Activated naive CD4-positive, alpha-beta T cell treated with anti-CD3 and anti-CD28 coated beads, Interleukin-2, amount 50 U/mL, for 24 hours (primary cell): ENCODE results near the gene CDH22.

ENCODE experiments used
- H3K27ac Mint-ChIP-seq: one replicate; pipeline ENCODE4 v1.8.0; 2021; ENCODE audit warnings: mild to moderate bottlenecking, mixed read lengths
- H3K27me3 Mint-ChIP-seq: one replicate; pipeline ENCODE4 v1.8.0; 2021; ENCODE audit warnings: mixed read lengths
- H3K36me3 Mint-ChIP-seq: one replicate; pipeline ENCODE4 v1.8.0; 2021; ENCODE audit warnings: mixed read lengths
- H3K4me1 Mint-ChIP-seq: one replicate; pipeline ENCODE4 v1.8.0; 2021; ENCODE audit warnings: mixed read lengths
- H3K4me3 Mint-ChIP-seq: one replicate; pipeline ENCODE4 v1.8.0; 2021; ENCODE audit warnings: mild to moderate bottlenecking, mixed read lengths
- H3K9me3 Mint-ChIP-seq: one replicate; pipeline ENCODE4 v1.8.0; 2021; ENCODE audit warnings: mixed read lengths

CDH22 gene

DNA sequence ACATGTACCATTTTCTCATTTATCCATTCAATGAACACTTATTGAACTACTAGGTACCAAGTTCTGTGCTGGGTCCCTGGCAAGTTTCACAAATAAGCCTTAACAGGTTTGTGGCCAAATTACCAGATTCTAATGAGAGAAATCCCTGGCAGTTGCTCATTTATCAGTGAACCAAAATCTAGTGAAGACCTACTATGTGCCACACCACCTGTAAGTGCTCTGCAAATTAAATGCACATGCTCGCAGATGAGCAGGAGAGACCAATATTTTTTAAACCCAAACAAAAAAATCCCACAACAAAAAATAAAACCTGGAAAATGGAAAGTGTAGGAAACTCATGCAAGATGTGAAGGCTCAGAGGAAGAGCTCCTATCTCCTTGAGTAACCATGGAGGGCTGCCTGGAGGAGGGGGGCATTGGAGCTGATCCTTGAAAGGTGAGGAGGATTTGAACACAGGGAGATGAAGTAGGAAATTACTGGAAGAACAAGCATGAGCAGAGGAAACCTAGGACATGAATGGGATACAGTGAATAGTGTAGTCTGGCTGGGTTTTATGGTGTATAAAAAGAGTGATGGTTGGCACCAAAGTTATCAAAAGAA is 48.9 kb downstream of the CDH22 start:
- H3K36me3 Mint-ChIP-seq: no peaks in the 10 kb centered on the region
- H3K27ac Mint-ChIP-seq: no peak overlapping the region
- no peak overlapping the region for H3K4me3 Mint-ChIP-seq
- no peaks in the 10 kb centered on the region for H3K9me3 Mint-ChIP-seq
- peaks cover 11% of the 10 kb centered on the region for H3K27me3 Mint-ChIP-seq
- H3K4me1 Mint-ChIP-seq: no peaks in the 10 kb centered on the region

DNA sequence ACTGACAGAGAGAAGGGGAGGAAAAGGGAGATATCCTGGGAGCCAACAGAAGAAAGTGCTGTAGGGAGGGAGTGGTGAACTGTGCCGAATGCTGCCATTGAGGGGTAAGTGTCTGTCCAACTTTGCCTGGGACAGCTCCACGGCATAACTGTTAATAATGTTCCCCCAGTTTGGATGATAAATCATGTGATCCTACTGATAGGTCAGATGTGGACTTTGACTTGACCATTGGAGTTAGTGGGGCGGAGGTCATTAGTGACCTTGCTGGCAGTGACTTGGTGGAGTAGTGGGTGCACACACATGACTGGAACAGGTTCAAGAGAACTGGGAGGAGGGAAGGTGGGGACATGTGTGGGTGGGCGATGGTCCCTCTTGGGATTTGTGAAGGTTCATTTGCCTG is 50.4 kb downstream of the CDH22 start:
- Mint-ChIP-seq H3K9me3 (no peaks in the 10 kb centered on the region), H3K36me3 (no peaks in the 10 kb centered on the region), H3K4me1 (no peaks in the 10 kb centered on the region), H3K27ac (no peak overlapping the region), H3K4me3 (no peak overlapping the region), H3K27me3 (peaks cover 14% of the 10 kb centered on the region)

DNA sequence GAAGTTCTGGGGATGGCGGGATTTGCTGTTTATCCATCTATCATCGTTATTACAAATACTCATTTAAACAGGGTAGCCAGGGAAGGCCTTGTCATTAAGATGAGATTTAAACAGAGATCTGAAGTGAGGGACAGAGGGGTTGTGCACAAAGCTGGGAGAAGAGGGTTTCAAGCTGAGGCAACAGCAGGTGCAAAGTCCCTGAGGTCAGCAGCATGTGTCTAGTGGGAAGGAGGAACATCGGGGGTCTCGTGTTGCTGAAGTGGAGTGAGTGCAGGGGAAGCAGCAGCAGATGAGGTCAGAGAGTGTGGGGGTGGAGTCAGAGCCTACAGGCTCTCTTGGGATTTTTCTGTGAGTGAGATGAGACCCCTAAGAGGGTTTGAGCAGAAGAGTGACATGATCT is 52.0 kb downstream of the CDH22 start:
- Mint-ChIP-seq H3K27me3 (peaks cover 27% of the 10 kb centered on the region), H3K4me3 (no peak overlapping the region), H3K9me3 (no peaks in the 10 kb centered on the region), H3K27ac (no peak overlapping the region), H3K36me3 (no peaks in the 10 kb centered on the region), H3K4me1 (no peaks in the 10 kb centered on the region)

GRCh38 chr20:46255440-46256104 is 52.7 kb downstream of the CDH22 start:
- H3K27ac Mint-ChIP-seq: no peak overlapping the region
- H3K9me3 Mint-ChIP-seq: no peaks in the 10 kb centered on the region
- H3K27me3 Mint-ChIP-seq: peaks cover 30% of the 10 kb centered on the region
- H3K36me3 Mint-ChIP-seq: no peaks in the 10 kb centered on the region
- no peak overlapping the region for H3K4me3 Mint-ChIP-seq
- no peaks in the 10 kb centered on the region for H3K4me1 Mint-ChIP-seq

- H3K9me3 Mint-ChIP-seq: no peaks in the 10 kb centered on the region
- H3K27ac Mint-ChIP-seq: no peak overlapping the region
- H3K4me3 Mint-ChIP-seq: no peak overlapping the region
- H3K36me3 Mint-ChIP-seq: no peaks in the 10 kb centered on the region
- H3K4me1 Mint-ChIP-seq: no peaks in the 10 kb centered on the region
- H3K27me3 Mint-ChIP-seq: peaks cover 46% of the 10 kb centered on the region
These were observed 54.9 kb downstream of the CDH22 start for GRCh38 chr20:46253391-46253790.

- Mint-ChIP-seq H3K4me3 (no peak overlapping the region), H3K9me3 (no peaks in the 10 kb centered on the region), H3K36me3 (no peaks in the 10 kb centered on the region), H3K27me3 (peaks cover 50% of the 10 kb centered on the region), H3K4me1 (no peaks in the 10 kb centered on the region), H3K27ac (no peak overlapping the region)
These were observed 55.8 kb downstream of the CDH22 start for GRCh38 chr20:46252352-46253091.

GRCh38 chr20:46251211-46251673 is 57.1 kb downstream of the CDH22 start:
- Mint-ChIP-seq H3K9me3 (no peaks in the 10 kb centered on the region), H3K27me3 (peaks cover 56% of the 10 kb centered on the region)

DNA sequence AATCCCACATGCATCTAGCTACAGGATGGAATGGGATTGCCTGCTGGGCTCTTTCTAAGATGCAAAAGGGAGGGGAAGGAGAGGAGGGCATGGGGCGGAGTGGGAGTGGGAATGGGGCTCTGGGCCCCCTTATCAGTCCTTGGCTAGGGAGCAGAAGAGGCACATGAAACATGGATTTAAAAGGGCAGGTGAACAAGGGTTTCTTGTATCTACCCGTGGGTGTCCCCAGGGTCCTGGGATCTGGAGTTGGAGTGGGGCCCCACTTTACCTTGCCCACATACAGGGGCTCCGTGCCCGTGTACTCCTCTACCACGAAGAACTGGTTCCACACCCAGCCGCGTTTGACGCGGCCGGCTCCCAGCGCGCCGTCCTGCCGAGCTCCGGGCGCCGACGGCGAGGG is 57.5 kb downstream of the CDH22 start:
- no peaks in the 10 kb centered on the region for H3K36me3 Mint-ChIP-seq
- peaks cover 58% of the 10 kb centered on the region for H3K27me3 Mint-ChIP-seq
- H3K4me1 Mint-ChIP-seq: peaks cover 8% of the 10 kb centered on the region
- H3K27ac Mint-ChIP-seq: no peak overlapping the region
- H3K9me3 Mint-ChIP-seq: no peaks in the 10 kb centered on the region
- H3K4me3 Mint-ChIP-seq: no peak overlapping the region

More at GRCh38 chr20:46251211-46251673, 57.1 kb downstream of the CDH22 start:
- Mint-ChIP-seq H3K4me1 (peaks cover 8% of the 10 kb centered on the region), H3K4me3 (no peak overlapping the region), H3K36me3 (no peaks in the 10 kb centered on the region), H3K27ac (no peak overlapping the region)

DNA sequence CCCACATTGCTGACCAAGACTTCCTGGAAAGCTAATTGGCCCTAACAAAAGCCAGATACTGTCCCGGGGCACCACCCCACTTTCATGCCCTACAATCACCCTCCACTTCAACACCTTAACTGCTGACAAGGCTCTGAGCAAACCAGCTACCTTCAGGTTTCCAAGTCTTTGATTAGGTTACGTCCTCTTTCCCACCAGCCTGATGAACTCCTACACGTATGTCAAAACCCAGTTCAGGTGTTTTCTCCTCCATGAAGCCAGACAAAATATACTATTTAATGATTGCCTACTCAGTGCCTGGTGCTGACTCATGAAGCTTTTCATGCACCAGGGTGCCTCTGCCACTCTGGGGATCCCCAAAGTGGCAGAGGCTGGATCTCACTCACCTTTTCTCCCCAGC is 58.6 kb downstream of the CDH22 start:
- no peak overlapping the region for H3K4me3 Mint-ChIP-seq
- peaks cover 8% of the 10 kb centered on the region for H3K4me1 Mint-ChIP-seq
- no peak overlapping the region for H3K27ac Mint-ChIP-seq
- peaks cover 64% of the 10 kb centered on the region for H3K27me3 Mint-ChIP-seq
- no peaks in the 10 kb centered on the region for H3K9me3 Mint-ChIP-seq
- H3K36me3 Mint-ChIP-seq: no peaks in the 10 kb centered on the region

- Mint-ChIP-seq H3K36me3 (no peaks in the 10 kb centered on the region), H3K4me3 (no peak overlapping the region), H3K27ac (no peak overlapping the region), H3K9me3 (no peaks in the 10 kb centered on the region), H3K4me1 (peaks cover 8% of the 10 kb centered on the region), H3K27me3 (peaks cover 46% of the 10 kb centered on the region)
These were observed 61.7 kb downstream of the CDH22 start for GRCh38 chr20:46246559-46246958.

GRCh38 chr20:46243707-46244628 is 64.3 kb downstream of the CDH22 start:
- H3K9me3 Mint-ChIP-seq: no peaks in the 10 kb centered on the region
- peaks cover 31% of the 10 kb centered on the region for H3K27me3 Mint-ChIP-seq
- H3K4me1 Mint-ChIP-seq: peaks cover 8% of the 10 kb centered on the region
- H3K4me3 Mint-ChIP-seq: no peak overlapping the region
- H3K36me3 Mint-ChIP-seq: no peaks in the 10 kb centered on the region
- H3K27ac Mint-ChIP-seq: no peak overlapping the region

GRCh38 chr20:46242390-46242789 is 65.9 kb downstream of the CDH22 start:
- Mint-ChIP-seq H3K36me3 (no peaks in the 10 kb centered on the region), H3K27ac (no peak overlapping the region), H3K27me3 (peaks cover 22% of the 10 kb centered on the region), H3K4me3 (no peak overlapping the region), H3K9me3 (no peaks in the 10 kb centered on the region), H3K4me1 (peaks cover 8% of the 10 kb centered on the region)

GRCh38 chr20:46240881-46241280 is 67.4 kb downstream of the CDH22 start:
- H3K36me3 Mint-ChIP-seq: no peaks in the 10 kb centered on the region
- H3K4me3 Mint-ChIP-seq: no peak overlapping the region
- peaks cover 17% of the 10 kb centered on the region for H3K27me3 Mint-ChIP-seq
- no peaks in the 10 kb centered on the region for H3K9me3 Mint-ChIP-seq
- no peak overlapping the region for H3K27ac Mint-ChIP-seq
- H3K4me1 Mint-ChIP-seq: no peaks in the 10 kb centered on the region

- Mint-ChIP-seq H3K36me3 (no peaks in the 10 kb centered on the region), H3K4me1 (no peaks in the 10 kb centered on the region), H3K27me3 (peaks cover 12% of the 10 kb centered on the region), H3K27ac (no peak overlapping the region), H3K4me3 (no peak overlapping the region), H3K9me3 (no peaks in the 10 kb centered on the region)
These were observed 68.2 kb downstream of the CDH22 start for GRCh38 chr20:46240065-46240464.

- no peak overlapping the region for H3K4me3 Mint-ChIP-seq
These were observed 70.6 kb downstream of the CDH22 start for GRCh38 chr20:46237736-46238135.

More at GRCh38 chr20:46237736-46238135, 70.6 kb downstream of the CDH22 start:
- Mint-ChIP-seq H3K27ac (no peak overlapping the region), H3K9me3 (no peaks in the 10 kb centered on the region), H3K36me3 (no peaks in the 10 kb centered on the region), H3K27me3 (peaks cover 9% of the 10 kb centered on the region), H3K4me1 (no peaks in the 10 kb centered on the region)
